SK-N-SH (cell line): ENCODE data around the gene MTR. TPM values are rescaled to one million over a fixed set of nuclear protein-coding genes. Genes with fewer than 3 reads are reported as not detected.

Source experiments
- CTCF ChIA-PET: fragments of 300-600, 350-600 bp; formaldehyde crosslinking; extraction: SDS; loops from one replicate; lab custom pipeline; 2021; lab: Yijun Ruan, JAX
- POLR2A ChIA-PET: fragments of 350-600 bp; sonication (Branson Sonifier 250); formaldehyde crosslinking; extraction: SDS; loops from one replicate; lab custom pipeline; 2020; ENCODE audit warnings: antibody characterized with exemption, inconsistent platforms; lab: Yijun Ruan, JAX
- DNase-seq: peaks from one replicate; pipeline ENCODE4 v3.0.0; 2012
- H2AFZ ChIP-seq: fragments of 200-600 bp; sonication (generic); 2 replicates; pipeline ENCODE4 v1.8.1; 2016; ENCODE audit warnings: antibody characterized with exemption, mild to moderate bottlenecking, low read depth
- H3F3A ChIP-seq: fragments of 200-600 bp; sonication (generic); replicated peaks from 2 replicates; pipeline ENCODE3; 2016; ENCODE audit warnings: antibody characterized with exemption, mild to moderate bottlenecking; ENCODE audit not compliant: insufficient read depth
- H3K27ac ChIP-seq, 2 experiments: fragments of 200-500 bp in 1 of 2; fragments of 200-600 bp in 1 of 2; sonication (Bioruptor generic) in 1 of 2; sonication (generic), shearing (Covaris generic) in 1 of 2; 2 replicates each; pipeline versions ENCODE4 v1.5.1 to v1.6.1; 2014 to 2016; ENCODE audit warnings: low read depth in 2 of 2, inconsistent platforms in 1 of 2, low read length in 1 of 2, mild to moderate bottlenecking in 1 of 2, mixed read lengths in 1 of 2
- H3K27me3 ChIP-seq: fragments of 200-600 bp; sonication (generic), shearing (Covaris generic); 2 replicates; pipeline ENCODE4 v1.6.1; 2016; ENCODE audit warnings: mixed run types; ENCODE audit not compliant: insufficient read depth
- H3K36me3 ChIP-seq, 2 experiments: fragments of 200-500 bp in 1 of 2; fragments of 200-600 bp in 1 of 2; sonication (Bioruptor generic) in 1 of 2; sonication (generic) in 1 of 2; replicated peaks in 1 of 2; 2 replicates each; pipeline versions ENCODE3 to v1.5.1; 2014 to 2016; ENCODE audit warnings: low read length in 1 of 2, mild to moderate bottlenecking in 1 of 2; ENCODE audit not compliant: insufficient read depth in 2 of 2, control insufficient read depth in 1 of 2
- H3K4me1 ChIP-seq, 2 experiments: fragments of 200-500 bp in 1 of 2; fragments of 200-600 bp in 1 of 2; sonication (Bioruptor generic) in 1 of 2; sonication (generic), shearing (Covaris generic) in 1 of 2; 2 replicates each; pipeline versions ENCODE4 v1.5.1 to v1.6.1; 2014 to 2016; ENCODE audit warnings: low read depth in 1 of 2, low read length in 1 of 2, mixed run types in 1 of 2; ENCODE audit not compliant: insufficient read depth in 2 of 2, control insufficient read depth in 1 of 2
- H3K4me2 ChIP-seq: fragments of 200-600 bp; sonication (generic), shearing (Covaris generic); 2 replicates; pipeline ENCODE4 v1.6.1; 2017; ENCODE audit warnings: mixed run types
- H3K4me3 ChIP-seq, 2 experiments: fragments of 200-500 bp in 1 of 2; fragments of 200-600 bp in 1 of 2; sonication (Bioruptor generic) in 1 of 2; sonication (generic), shearing (Covaris generic) in 1 of 2; 2 replicates each; pipeline versions ENCODE4 v1.5.1 to v1.8.1; 2014 to 2016; ENCODE audit warnings: low read depth in 2 of 2, inconsistent platforms in 1 of 2, low read length in 1 of 2, mild to moderate bottlenecking in 1 of 2, mixed read lengths in 1 of 2, moderate library complexity in 1 of 2
- H3K79me2 ChIP-seq: fragments of 200-600 bp; sonication (generic); 2 replicates; pipeline ENCODE4 v1.8.1; 2017; ENCODE audit warnings: mild to moderate bottlenecking; ENCODE audit not compliant: insufficient read depth
- H3K9ac ChIP-seq: fragments of 200-600 bp; sonication (generic); 2 replicates; pipeline ENCODE4 v1.6.1; 2017; ENCODE audit warnings: mixed run types
- H3K9me2 ChIP-seq: fragments of 200-600 bp; sonication (generic); 2 replicates; pipeline ENCODE4 v1.6.1; 2017; ENCODE audit warnings: mixed run types
- H3K9me3 ChIP-seq: fragments of 200-600 bp; sonication (generic); 2 replicates; pipeline ENCODE4 v1.6.1; 2017; ENCODE audit warnings: mixed run types, mild to moderate bottlenecking, moderate library complexity
- H4K20me1 ChIP-seq: fragments of 200-600 bp; sonication (generic); 2 replicates; pipeline ENCODE4 v1.6.1; 2017; ENCODE audit warnings: mild to moderate bottlenecking, mixed run types; ENCODE audit not compliant: insufficient read depth
- EZH2phosphoT487 ChIP-seq: fragments of 200-600 bp; sonication (generic); IDR thresholded peaks from 2 replicates; pipeline ENCODE4 v1.6.1; 2017; ENCODE audit warnings: low read depth, mixed run types, mild to moderate bottlenecking, antibody characterized with exemption, moderate library complexity, borderline replicate concordance
- GABPA ChIP-seq: IDR thresholded peaks from 2 replicates; pipeline ENCODE4 v1.4.0; 2012; ENCODE audit warnings: low read depth, mild to moderate bottlenecking
- GATA2 ChIP-seq: sonication (generic); formaldehyde crosslinking; IDR thresholded peaks from 2 replicates; pipeline ENCODE4 v1.5.0; 2020; ENCODE audit warnings: mild to moderate bottlenecking, missing genetic modification reagents
- JUND ChIP-seq: IDR thresholded peaks from 2 replicates; pipeline ENCODE4 v1.4.0; 2012
- NRF1 ChIP-seq: IDR thresholded peaks from 2 replicates; pipeline ENCODE4 v1.6.1; 2012; ENCODE audit warnings: low read depth, mild to moderate bottlenecking, low read length
- POLR2AphosphoS5 ChIP-seq: IDR thresholded peaks from 2 replicates; pipeline ENCODE4 v1.6.1; 2012; ENCODE audit warnings: low read depth, low read length
- RAD21 ChIP-seq: IDR thresholded peaks from 2 replicates; pipeline ENCODE4 v1.6.1; 2012; ENCODE audit warnings: mild to moderate bottlenecking, low read length
- RCOR1 ChIP-seq: fragments of 150-350 bp; IDR thresholded peaks from 2 replicates; pipeline ENCODE4 v1.6.1; 2017; ENCODE audit warnings: antibody characterized with exemption, low read length
- RFX5 ChIP-seq: IDR thresholded peaks from 2 replicates; pipeline ENCODE4 v1.6.1; 2012; ENCODE audit warnings: mild to moderate bottlenecking, improper control_type of control experiment, low read length
- RXRA ChIP-seq: IDR thresholded peaks from 2 replicates; pipeline ENCODE4 v1.4.0; 2012; ENCODE audit warnings: low read depth, mild to moderate bottlenecking, borderline replicate concordance
- SIN3A ChIP-seq: IDR thresholded peaks from 2 replicates; pipeline ENCODE4 v1.6.1; 2012; ENCODE audit warnings: low read depth, mild to moderate bottlenecking, low read length, moderate library complexity, borderline replicate concordance
- SMC3 ChIP-seq: IDR thresholded peaks from 2 replicates; pipeline ENCODE4 v1.6.1; 2012; ENCODE audit warnings: low read depth, low read length, improper control_type of control experiment
- TCF12 ChIP-seq: IDR thresholded peaks from 2 replicates; pipeline ENCODE4 v1.4.0; 2012
- WGBS: methylation state at CpG from one replicate; pipeline ENCODE4 v1.1.6; 2017; ENCODE audit warnings: low lambda C conversion rate; 5-methylcytosine and 5-hydroxymethylcytosine counted together
- polyA plus RNA-seq, 3 experiments: library from polyadenylated mRNA; depleted of rRNA; stranded (reverse); fragments of >200 nt; gene quantifications; 2 replicates each; pipeline ENCODE4 v1.2.3, GENCODE V29; 2012
- TF ChIP-seq, protein P1 (sequence below): IDR thresholded peaks from 2 replicates; pipeline ENCODE4 v1.6.1; 2012; ENCODE audit warnings: mild to moderate bottlenecking, low read depth, low read length, moderate library complexity
- TF ChIP-seq, protein P2 (sequence below): fragments of 150-350 bp; IDR thresholded peaks from 2 replicates; pipeline ENCODE4 v1.6.1; 2016; ENCODE audit warnings: mild to moderate bottlenecking, low read depth, low read length
- TF ChIP-seq, protein P3 (sequence below): IDR thresholded peaks from 2 replicates; pipeline ENCODE4; 2012
- TF ChIP-seq, protein P4 (sequence below): IDR thresholded peaks from 2 replicates; pipeline ENCODE4 v1.4.0; 2012; ENCODE audit warnings: low read depth

MTR gene
- polyA plus RNA-seq, 1 of the 3 experiments (the other 2 are of a cell fraction): 5.4 TPM

DNA sequence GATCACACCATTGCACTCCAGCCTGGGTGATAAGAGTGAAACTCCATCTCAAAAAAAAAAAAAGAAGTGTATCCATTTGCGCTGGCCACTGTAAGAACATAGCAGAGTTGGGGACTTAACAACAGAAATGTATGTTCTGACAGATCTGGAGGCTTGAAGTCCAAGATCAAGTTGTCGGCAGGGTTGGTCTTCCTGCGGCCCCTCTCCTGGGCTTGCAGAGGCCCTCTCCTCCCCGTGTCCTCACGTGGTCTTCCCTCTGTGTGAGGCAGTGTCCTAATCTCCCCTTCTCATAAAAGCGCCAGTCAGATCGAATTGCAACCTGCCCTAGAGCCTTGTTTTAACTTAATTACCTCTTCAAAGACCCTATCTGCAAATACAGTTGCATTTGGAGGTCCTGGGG is 156.6 kb downstream of the MTR start (continued):
- no peak for TF ChIP-seq GABPA
- no peak for TF ChIP-seq RAD21
- TF ChIP-seq, protein P1, sequence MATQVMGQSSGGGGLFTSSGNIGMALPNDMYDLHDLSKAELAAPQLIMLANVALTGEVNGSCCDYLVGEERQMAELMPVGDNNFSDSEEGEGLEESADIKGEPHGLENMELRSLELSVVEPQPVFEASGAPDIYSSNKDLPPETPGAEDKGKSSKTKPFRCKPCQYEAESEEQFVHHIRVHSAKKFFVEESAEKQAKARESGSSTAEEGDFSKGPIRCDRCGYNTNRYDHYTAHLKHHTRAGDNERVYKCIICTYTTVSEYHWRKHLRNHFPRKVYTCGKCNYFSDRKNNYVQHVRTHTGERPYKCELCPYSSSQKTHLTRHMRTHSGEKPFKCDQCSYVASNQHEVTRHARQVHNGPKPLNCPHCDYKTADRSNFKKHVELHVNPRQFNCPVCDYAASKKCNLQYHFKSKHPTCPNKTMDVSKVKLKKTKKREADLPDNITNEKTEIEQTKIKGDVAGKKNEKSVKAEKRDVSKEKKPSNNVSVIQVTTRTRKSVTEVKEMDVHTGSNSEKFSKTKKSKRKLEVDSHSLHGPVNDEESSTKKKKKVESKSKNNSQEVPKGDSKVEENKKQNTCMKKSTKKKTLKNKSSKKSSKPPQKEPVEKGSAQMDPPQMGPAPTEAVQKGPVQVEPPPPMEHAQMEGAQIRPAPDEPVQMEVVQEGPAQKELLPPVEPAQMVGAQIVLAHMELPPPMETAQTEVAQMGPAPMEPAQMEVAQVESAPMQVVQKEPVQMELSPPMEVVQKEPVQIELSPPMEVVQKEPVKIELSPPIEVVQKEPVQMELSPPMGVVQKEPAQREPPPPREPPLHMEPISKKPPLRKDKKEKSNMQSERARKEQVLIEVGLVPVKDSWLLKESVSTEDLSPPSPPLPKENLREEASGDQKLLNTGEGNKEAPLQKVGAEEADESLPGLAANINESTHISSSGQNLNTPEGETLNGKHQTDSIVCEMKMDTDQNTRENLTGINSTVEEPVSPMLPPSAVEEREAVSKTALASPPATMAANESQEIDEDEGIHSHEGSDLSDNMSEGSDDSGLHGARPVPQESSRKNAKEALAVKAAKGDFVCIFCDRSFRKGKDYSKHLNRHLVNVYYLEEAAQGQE: no peak

GRCh38 chr1:236952246-236953003 is 157.3 kb downstream of the MTR start:
- Histone ChIP-seq H3K36me3 (no peaks in the 10 kb centered on the region), H3K9ac (no peak overlapping the region), H3K4me3 (no peak overlapping the region), H3K4me1 (no peaks in the 10 kb centered on the region; a peak in 1 of 4 replicates), H4K20me1 (no peaks in the 10 kb centered on the region), H3K27ac (no peak overlapping the region), H3K9me2 (no peaks in the 10 kb centered on the region), H2AFZ (no peak overlapping the region), H3K9me3 (no peaks in the 10 kb centered on the region), H3K27me3 (no peaks in the 10 kb centered on the region), H3F3A (no peaks in the 10 kb centered on the region), H3K79me2 (no peaks in the 10 kb centered on the region), H3K4me2 (no peak overlapping the region)
- POLR2A ChIA-PET: no interaction called here
- WGBS: 22% methylated on average over 9 of the region's 9 CpGs
- no peak for TF ChIP-seq TCF12
- TF ChIP-seq EZH2phosphoT487: no peak
- TF ChIP-seq, protein P2, sequence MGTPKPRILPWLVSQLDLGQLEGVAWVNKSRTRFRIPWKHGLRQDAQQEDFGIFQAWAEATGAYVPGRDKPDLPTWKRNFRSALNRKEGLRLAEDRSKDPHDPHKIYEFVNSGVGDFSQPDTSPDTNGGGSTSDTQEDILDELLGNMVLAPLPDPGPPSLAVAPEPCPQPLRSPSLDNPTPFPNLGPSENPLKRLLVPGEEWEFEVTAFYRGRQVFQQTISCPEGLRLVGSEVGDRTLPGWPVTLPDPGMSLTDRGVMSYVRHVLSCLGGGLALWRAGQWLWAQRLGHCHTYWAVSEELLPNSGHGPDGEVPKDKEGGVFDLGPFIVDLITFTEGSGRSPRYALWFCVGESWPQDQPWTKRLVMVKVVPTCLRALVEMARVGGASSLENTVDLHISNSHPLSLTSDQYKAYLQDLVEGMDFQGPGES: no peak
- TF ChIP-seq, protein P3, sequence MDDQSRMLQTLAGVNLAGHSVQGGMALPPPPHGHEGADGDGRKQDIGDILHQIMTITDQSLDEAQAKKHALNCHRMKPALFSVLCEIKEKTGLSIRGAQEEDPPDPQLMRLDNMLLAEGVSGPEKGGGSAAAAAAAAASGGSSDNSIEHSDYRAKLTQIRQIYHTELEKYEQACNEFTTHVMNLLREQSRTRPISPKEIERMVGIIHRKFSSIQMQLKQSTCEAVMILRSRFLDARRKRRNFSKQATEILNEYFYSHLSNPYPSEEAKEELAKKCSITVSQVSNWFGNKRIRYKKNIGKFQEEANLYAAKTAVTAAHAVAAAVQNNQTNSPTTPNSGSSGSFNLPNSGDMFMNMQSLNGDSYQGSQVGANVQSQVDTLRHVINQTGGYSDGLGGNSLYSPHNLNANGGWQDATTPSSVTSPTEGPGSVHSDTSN: no peak
- TF ChIP-seq, protein P1: no peak
- TF ChIP-seq RAD21: no peak
- no peak for TF ChIP-seq RFX5
- no peak for TF ChIP-seq GATA2 (CRISPR knock-in tag)
- TF ChIP-seq GABPA: no peak
- no peak for TF ChIP-seq NRF1
- no peak for TF ChIP-seq JUND
- TF ChIP-seq, protein P4, sequence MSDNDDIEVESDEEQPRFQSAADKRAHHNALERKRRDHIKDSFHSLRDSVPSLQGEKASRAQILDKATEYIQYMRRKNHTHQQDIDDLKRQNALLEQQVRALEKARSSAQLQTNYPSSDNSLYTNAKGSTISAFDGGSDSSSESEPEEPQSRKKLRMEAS: no peak
- no peak for TF ChIP-seq RXRA
- TF ChIP-seq SMC3: no peak
- no peak for TF ChIP-seq POLR2AphosphoS5
- TF ChIP-seq SIN3A: no peak
- no peak for TF ChIP-seq RCOR1
- CTCF ChIA-PET: interaction anchor here (1.4 kb wide), 1 partner anchor 434 kb away, joined by 4 read pairs; no protein-coding TSS in a partner anchor
- DNase-seq: no peak
